GM23248 (cell line): ENCODE results near the gene HSPA1A. TPM values are rescaled to one million over a fixed set of nuclear protein-coding genes. Genes with fewer than 3 reads are reported as not detected.

ENCODE experiments used
- DNase-seq: peaks from one replicate; pipeline ENCODE4 v3.0.0-alpha.2; 2015
- H2AFZ ChIP-seq: fragments of 200-600 bp; sonication (generic); 2 replicates; pipeline ENCODE4 v1.6.1; 2016; ENCODE audit warnings: antibody characterized with exemption
- H3F3A ChIP-seq: fragments of 200-600 bp; sonication (generic); 2 replicates; pipeline ENCODE4 v1.6.1; 2016; ENCODE audit warnings: mild to moderate bottlenecking, antibody characterized with exemption, mixed run types; ENCODE audit not compliant: insufficient read depth
- H3K27ac ChIP-seq: fragments of 200-600 bp; sonication (generic); 2 replicates; pipeline ENCODE4 v1.5.1; 2016; ENCODE audit warnings: mild to moderate bottlenecking
- H3K27me3 ChIP-seq: fragments of 200-600 bp; sonication (generic); replicated peaks from 2 replicates; pipeline ENCODE4 v1.6.1; 2016; ENCODE audit warnings: mild to moderate bottlenecking; ENCODE audit not compliant: insufficient read depth
- H3K36me3 ChIP-seq: fragments of 200-600 bp; sonication (generic); 2 replicates; pipeline ENCODE4 v1.6.1; 2016; ENCODE audit warnings: low read depth, mild to moderate bottlenecking
- H3K4me1 ChIP-seq: fragments of 200-600 bp; sonication (generic); 2 replicates; pipeline ENCODE4 v1.6.1; 2016; ENCODE audit warnings: mild to moderate bottlenecking; ENCODE audit not compliant: insufficient read depth
- H3K4me2 ChIP-seq: fragments of 200-600 bp; sonication (generic); one replicate; pipeline ENCODE4 v1.6.1; 2016; ENCODE audit warnings: mild to moderate bottlenecking; ENCODE audit not compliant: unreplicated experiment
- H3K4me3 ChIP-seq: fragments of 200-600 bp; sonication (generic); 2 replicates; pipeline ENCODE4 v1.5.1; 2016; ENCODE audit warnings: mild to moderate bottlenecking
- H3K79me2 ChIP-seq: fragments of 200-600 bp; sonication (generic); 2 replicates; pipeline ENCODE4 v1.6.1; 2016; ENCODE audit warnings: mild to moderate bottlenecking; ENCODE audit not compliant: insufficient read depth
- H3K9ac ChIP-seq: fragments of 200-600 bp; sonication (generic); 2 replicates; pipeline ENCODE4 v1.6.1; 2016; ENCODE audit warnings: mild to moderate bottlenecking
- H3K9me2 ChIP-seq: fragments of 200-600 bp; sonication (generic); 2 replicates; pipeline ENCODE4 v1.6.1; 2016; ENCODE audit warnings: mixed run types, mild to moderate bottlenecking, moderate library complexity; ENCODE audit not compliant: insufficient read depth
- H3K9me3 ChIP-seq: fragments of 200-600 bp; sonication (generic); one replicate; pipeline ENCODE4 v1.6.1; 2017; ENCODE audit warnings: low read depth
- H4K20me1 ChIP-seq: fragments of 200-600 bp; sonication (generic); 2 replicates; pipeline ENCODE4 v1.6.0; 2016; ENCODE audit not compliant: insufficient read depth
- EZH2 ChIP-seq: fragments of 200-600 bp; sonication (generic); IDR thresholded peaks from 2 replicates; pipeline ENCODE4 v1.6.1; 2018; ENCODE audit warnings: antibody characterized with exemption, mild to moderate bottlenecking; ENCODE audit not compliant: insufficient read depth, poor library complexity, severe bottlenecking
- EZH2phosphoT487 ChIP-seq: fragments of 200-600 bp; sonication (generic); IDR thresholded peaks from 2 replicates; pipeline ENCODE4 v1.6.1; 2018; ENCODE audit warnings: antibody characterized with exemption, moderate library complexity, mild to moderate bottlenecking, low read depth; ENCODE audit not compliant: insufficient read depth
- WGBS, 2 experiments: methylation state at CpG; one replicate each; pipeline ENCODE4 v1.1.6; 2015 to 2017; ENCODE audit warnings: low lambda C conversion rate in 2 of 2, low coverage in 1 of 2; ENCODE audit errors: missing lambda C conversion rate in 2 of 2; 5-methylcytosine and 5-hydroxymethylcytosine counted together
- in situ Hi-C: fragments of 300-500 bp; cut with MboI; formaldehyde crosslinking; loops from 2 replicates; pipeline ENCODE4 v1.15.0; 2020
- polyA plus RNA-seq: library from polyadenylated mRNA; unstranded; fragments of >200 nt; fragmentation: Nextera tagmentation; extraction: Ambion mirVana; gene quantifications from 2 replicates; pipeline ENCODE4 v1.2.1, GENCODE V29; 2016
- total RNA-seq: library from RNA; depleted of rRNA; stranded (reverse); fragments of >200 nt; shearing (Covaris generic); gene quantifications from 2 replicates; pipeline ENCODE4 v1.2.3, GENCODE V29; 2014

HSPA1A gene
- total and polyA plus RNA-seq, 2 experiments from 2014 or later: 67.5 to 107 TPM

DNA sequence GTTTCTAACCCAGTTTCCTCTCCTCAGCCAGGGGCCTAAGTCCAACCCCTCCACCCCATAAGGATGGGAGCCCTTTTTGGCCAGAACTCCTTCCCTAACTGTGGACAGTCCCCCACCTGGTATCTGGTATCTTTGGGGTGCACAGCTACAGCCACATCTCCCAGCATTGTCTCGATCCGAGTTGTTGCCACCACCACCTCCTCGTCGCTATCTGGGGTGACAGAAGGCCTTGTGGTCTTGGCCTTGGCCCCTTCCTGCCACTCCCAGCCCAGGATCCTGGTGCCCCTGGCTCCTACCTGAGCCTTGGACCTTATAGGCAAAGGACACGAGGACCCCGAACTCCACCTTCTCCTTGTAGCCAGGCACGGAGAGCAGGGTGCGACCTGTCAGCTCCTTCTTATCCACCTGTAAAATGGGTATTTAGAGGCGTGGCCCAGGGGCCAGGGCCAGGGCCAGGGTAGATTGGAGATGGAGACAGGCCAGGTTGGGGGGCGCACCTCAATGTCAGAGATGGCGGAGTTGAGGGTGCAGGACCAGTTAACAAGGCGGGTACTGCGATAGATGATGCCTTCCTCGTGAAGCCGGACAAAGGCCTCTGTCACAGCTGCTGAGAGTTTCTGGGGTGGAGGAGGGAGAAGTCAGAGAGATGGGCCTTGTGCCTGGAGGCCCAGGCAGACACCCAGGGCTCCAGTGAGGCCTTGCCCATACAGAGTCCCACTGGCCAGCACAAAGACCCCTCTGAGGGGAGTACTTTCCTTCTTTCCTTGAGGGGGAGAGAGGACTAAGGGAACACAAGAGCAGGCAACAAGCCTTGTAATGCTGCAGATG is 31.0 kb upstream of the HSPA1A start:
- H3K4me2 ChIP-seq: no peak overlapping the region
- no peak overlapping the region for H3K27ac ChIP-seq
- no peaks in the 10 kb centered on the region for H3K4me1 ChIP-seq
- TF ChIP-seq EZH2: no peak
- TF ChIP-seq EZH2phosphoT487: no peak
- in situ Hi-C loops: no loop called here
- H3K36me3 ChIP-seq: peaks cover 11% of the 10 kb centered on the region
- no peaks in the 10 kb centered on the region for H3K27me3 ChIP-seq
- 90 to 91% methylated on average over 15 of the region's 15 CpGs for WGBS, 2 experiments
- no peaks in the 10 kb centered on the region for H4K20me1 ChIP-seq
- no peak for DNase-seq
- no peak overlapping the region for H3K4me3 ChIP-seq
- no peaks in the 10 kb centered on the region for H3K9me3 ChIP-seq
- H3K79me2 ChIP-seq: peaks cover 12% of the 10 kb centered on the region
- no peak overlapping the region for H3K9ac ChIP-seq
- H3F3A ChIP-seq: no peaks in the 10 kb centered on the region
- H2AFZ ChIP-seq: no peak overlapping the region
- no peaks in the 10 kb centered on the region for H3K9me2 ChIP-seq

DNA sequence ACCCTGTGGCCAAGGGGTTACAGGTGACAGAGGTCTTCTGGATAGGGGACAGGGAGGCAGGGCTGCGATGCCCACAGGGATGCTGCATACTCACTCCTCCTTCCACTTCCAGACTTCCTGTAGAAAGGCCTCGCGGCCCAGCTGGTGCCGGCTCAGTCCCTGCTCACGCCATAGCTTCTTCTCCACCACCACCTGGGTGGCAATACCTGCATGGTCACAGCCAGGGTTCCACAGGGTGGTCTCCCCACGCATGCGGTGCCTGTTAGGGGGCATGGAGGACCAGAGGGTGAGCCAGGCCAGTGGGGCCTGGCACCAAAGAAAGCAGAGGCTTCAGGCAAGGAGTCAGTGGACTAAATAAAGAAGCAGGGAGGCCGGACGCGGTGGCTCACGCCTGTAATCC is 29.9 kb upstream of the HSPA1A start:
- in situ Hi-C loops: no loop called here
- H3F3A ChIP-seq: no peaks in the 10 kb centered on the region
- H3K4me2 ChIP-seq: no peak overlapping the region
- H3K4me3 ChIP-seq: no peak overlapping the region
- no peak for TF ChIP-seq EZH2
- no peak for TF ChIP-seq EZH2phosphoT487
- no peaks in the 10 kb centered on the region for H3K9me2 ChIP-seq
- H3K9ac ChIP-seq: no peak overlapping the region
- H3K27ac ChIP-seq: no peak overlapping the region
- H3K4me1 ChIP-seq: no peaks in the 10 kb centered on the region
- WGBS, 2 experiments: 83 to 90% methylated on average over 11 of the region's 11 CpGs
- peaks cover 22% of the 10 kb centered on the region for H3K79me2 ChIP-seq
- DNase-seq: no peak
- H4K20me1 ChIP-seq: no peaks in the 10 kb centered on the region
- H2AFZ ChIP-seq: no peak overlapping the region
- H3K9me3 ChIP-seq: no peaks in the 10 kb centered on the region
- H3K36me3 ChIP-seq: peaks cover 19% of the 10 kb centered on the region
- no peaks in the 10 kb centered on the region for H3K27me3 ChIP-seq

DNA sequence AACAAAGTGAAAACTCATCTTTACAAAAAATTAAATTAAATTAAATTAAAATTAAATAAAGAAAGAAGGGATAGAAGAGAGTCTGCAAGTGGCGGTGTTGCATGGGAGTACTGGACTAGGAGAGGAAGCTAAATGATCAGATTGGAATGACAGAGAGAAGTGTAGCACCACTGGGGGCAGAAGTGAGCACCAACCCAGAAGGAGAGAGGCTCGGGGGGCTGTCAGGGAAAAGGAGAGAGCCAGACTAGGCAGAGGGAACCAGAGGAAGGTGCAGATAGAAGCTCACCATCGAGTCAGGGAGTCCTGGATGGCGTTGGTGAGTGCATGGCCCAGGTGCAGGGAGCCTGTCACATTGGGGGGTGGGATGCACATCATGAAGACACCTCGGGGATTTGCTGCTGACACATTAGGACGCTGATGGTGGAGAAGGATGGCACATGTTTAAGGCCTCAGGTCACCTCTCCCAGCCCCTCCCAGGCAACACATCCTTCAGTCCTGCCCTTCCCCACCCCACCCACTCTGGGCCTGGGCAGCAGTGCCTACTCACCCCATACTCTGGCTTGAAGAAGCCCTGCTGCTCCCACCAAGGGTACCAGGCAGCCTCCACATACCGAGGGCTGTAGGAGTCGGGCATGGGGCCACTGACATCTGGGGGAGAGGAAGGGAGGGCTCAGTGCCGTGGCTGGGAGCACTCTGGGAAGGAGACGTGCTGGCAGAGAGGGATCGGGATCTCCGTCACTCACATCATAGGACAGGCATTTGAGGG is 23.8 kb upstream of the HSPA1A start:
- in situ Hi-C loops: no loop called here
- 63 to 72% methylated on average over 11 to 12 of the region's 12 CpGs for WGBS, 2 experiments
- peaks cover 24% of the 10 kb centered on the region for H3K36me3 ChIP-seq

DNA sequence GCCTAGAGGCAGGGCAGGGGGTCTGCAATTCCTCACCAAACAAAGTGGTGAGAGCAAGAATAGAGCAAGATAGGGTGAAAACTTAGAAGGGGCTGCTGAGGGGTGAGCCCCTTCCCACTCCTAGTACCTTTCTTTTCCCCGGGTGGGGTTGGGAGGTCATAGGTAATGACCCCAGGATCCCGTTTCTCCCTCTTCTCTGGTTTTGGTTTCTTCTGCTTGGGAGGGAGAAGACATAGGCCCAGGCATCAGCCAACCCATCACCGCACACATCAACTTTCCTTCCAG is 23.3 kb upstream of the HSPA1A start:
- Histone ChIP-seq H3K4me3 (no peak overlapping the region), H2AFZ (no peak overlapping the region), H3K27ac (no peak overlapping the region), H3K9me3 (no peaks in the 10 kb centered on the region), H3K4me1 (peaks cover 6% of the 10 kb centered on the region; the same call in 1 of the 2 replicates), H3K9me2 (no peaks in the 10 kb centered on the region), H3K9ac (no peak overlapping the region), H3K4me2 (no peak overlapping the region), H3F3A (peaks cover 15% of the 10 kb centered on the region), H3K36me3 (peaks cover 24% of the 10 kb centered on the region), H3K27me3 (no peaks in the 10 kb centered on the region), H3K79me2 (peaks cover 69% of the 10 kb centered on the region), H4K20me1 (no peaks in the 10 kb centered on the region)
- 93 to 95% methylated on average over 3 of the region's 3 CpGs for WGBS, 2 experiments
- TF ChIP-seq EZH2 (no peak), EZH2phosphoT487 (no peak)
- in situ Hi-C loops: no loop called here
- DNase-seq: no peak

More for the DNA sequence above, 23.8 kb upstream of the HSPA1A start:
- H3K4me3 ChIP-seq: no peak overlapping the region
- H3K27me3 ChIP-seq: no peaks in the 10 kb centered on the region
- no peak overlapping the region for H3K9ac ChIP-seq
- H3F3A ChIP-seq: peaks cover 9% of the 10 kb centered on the region
- H3K9me3 ChIP-seq: no peaks in the 10 kb centered on the region
- no peak overlapping the region for H3K4me2 ChIP-seq
- H3K4me1 ChIP-seq: peaks cover 6% of the 10 kb centered on the region; the same call in 1 of the 2 replicates
- H2AFZ ChIP-seq: no peak overlapping the region
- H4K20me1 ChIP-seq: no peaks in the 10 kb centered on the region
- DNase-seq: peak; percentile 70
- H3K9me2 ChIP-seq: no peaks in the 10 kb centered on the region
- TF ChIP-seq EZH2: no peak
- no peak for TF ChIP-seq EZH2phosphoT487
- H3K27ac ChIP-seq: no peak overlapping the region
- peaks cover 69% of the 10 kb centered on the region for H3K79me2 ChIP-seq
